ENCODE data around the gene RIMBP3C. TPM values are rescaled to one million over a fixed set of nuclear protein-coding genes. Genes with fewer than 3 reads are reported as not detected.
"Not testable (repeated sequence)": the region's sequence is repeated elsewhere in the genome, so short reads cannot be mapped to it uniquely, and the experiment has no call there.

RIMBP3C gene
- total and polyA plus RNA-seq, 4 experiments from 2014 or later = 0.49 to 4.9 (median 4.5) TPM; not detected in 1

DNA sequence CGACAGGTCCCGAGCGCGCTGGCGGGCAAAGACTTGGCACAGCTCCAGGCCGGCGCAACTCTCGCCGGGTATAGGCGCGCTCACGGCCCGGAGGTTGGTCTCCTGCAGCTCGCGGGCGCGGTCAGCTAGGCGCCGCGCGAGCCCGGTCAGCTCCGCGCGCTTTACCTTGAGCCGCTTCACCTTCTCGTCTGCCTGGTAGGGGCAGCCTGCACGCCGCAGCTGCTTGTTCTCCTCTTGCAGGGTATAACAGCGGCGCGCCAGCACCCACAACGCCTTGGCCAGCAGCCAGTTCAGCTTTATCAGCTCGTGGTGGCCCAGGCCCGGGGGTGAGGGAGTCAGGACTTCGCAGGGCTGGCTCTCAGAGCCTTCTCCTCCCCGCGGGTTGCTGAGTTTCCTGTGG is 1.7 kb downstream of the RIMBP3C start:
- H3K4me3 ChIP-seq (ENCODE audit: low read length in 2 of 2); H3K27ac ChIP-seq (ENCODE audit: low read depth, low read length); H3K9me3 Mint-ChIP-seq; H3K36me3 Mint-ChIP-seq; DNase-seq; H3K27me3 ChIP-seq (ENCODE audit: insufficient read depth, low read length); H3K36me3 ChIP-seq (ENCODE audit: insufficient read depth, low read length); H3K9me3 ChIP-seq (ENCODE audit: control insufficient read depth in 1 of 2, low read length in 2 of 2); H3K4me1 Mint-ChIP-seq; H3K4me3 Mint-ChIP-seq; H3K27me3 Mint-ChIP-seq; CTCF ChIA-PET (ENCODE audit: partially characterized antibody); POLR2A ChIA-PET (ENCODE audit: partially characterized antibody); H3K27ac Mint-ChIP-seq; intact Hi-C loops (cut with micrococcal nuclease); H3K4me1 ChIP-seq (ENCODE audit: insufficient read depth, low read length): not testable (repeated sequence)

DNA sequence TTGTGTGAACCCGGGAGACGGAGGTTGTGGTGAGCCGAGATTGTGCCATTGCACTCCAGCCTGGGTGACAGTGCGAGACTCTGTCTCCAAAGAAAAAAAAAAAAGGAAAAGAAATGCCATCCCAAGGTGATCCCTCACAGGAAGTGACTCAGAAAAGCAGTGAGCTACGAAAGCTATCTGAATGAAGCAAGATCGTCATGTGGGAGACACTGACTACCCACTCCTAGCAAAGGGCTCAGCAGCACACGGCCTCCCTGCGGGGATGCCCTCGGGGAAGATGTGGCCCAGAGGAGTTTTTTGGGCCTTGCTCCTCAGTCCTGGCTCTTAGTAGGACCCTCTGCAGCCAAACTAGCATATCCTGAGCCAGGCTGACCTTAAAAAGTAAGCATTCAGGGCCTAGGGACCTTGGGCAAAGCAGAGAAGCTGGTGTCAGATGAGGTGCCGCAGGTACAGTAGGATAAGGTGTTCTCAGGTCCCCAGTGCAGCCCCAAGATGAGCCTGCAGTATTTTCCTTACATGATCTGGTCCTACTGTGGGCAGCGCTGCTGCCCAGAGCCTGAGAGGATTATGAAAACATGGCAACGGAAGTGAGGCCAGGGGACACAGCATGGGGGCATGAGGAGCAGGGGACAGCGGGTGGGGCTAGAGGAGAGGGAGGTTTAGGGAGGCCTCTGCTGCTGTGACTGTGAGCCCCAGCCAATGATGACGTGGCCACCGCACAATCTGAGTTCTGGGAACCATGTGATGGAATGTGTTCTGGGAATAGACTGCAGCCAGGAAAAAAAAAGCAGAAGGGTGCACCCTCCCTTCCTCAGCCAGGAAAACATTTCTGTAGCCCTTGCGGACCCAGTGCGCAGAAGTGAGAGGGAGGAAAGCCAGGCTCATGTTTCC is 6.6 kb downstream of the RIMBP3C start:
- CTCF ChIA-PET (ENCODE audit: partially characterized antibody); H3K9me3 ChIP-seq (ENCODE audit: control insufficient read depth in 1 of 2, low read length in 2 of 2); H3K27ac Mint-ChIP-seq; H3K27me3 ChIP-seq (ENCODE audit: insufficient read depth, low read length); H3K4me3 ChIP-seq (ENCODE audit: low read length in 2 of 2); H3K4me1 ChIP-seq (ENCODE audit: insufficient read depth, low read length); H3K36me3 ChIP-seq (ENCODE audit: insufficient read depth, low read length); H3K4me1 Mint-ChIP-seq; H3K4me3 Mint-ChIP-seq; H3K9me3 Mint-ChIP-seq; DNase-seq; intact Hi-C loops (cut with micrococcal nuclease); H3K27ac ChIP-seq (ENCODE audit: low read depth, low read length); POLR2A ChIA-PET (ENCODE audit: partially characterized antibody); H3K36me3 Mint-ChIP-seq; H3K27me3 Mint-ChIP-seq: not testable (repeated sequence)

DNA sequence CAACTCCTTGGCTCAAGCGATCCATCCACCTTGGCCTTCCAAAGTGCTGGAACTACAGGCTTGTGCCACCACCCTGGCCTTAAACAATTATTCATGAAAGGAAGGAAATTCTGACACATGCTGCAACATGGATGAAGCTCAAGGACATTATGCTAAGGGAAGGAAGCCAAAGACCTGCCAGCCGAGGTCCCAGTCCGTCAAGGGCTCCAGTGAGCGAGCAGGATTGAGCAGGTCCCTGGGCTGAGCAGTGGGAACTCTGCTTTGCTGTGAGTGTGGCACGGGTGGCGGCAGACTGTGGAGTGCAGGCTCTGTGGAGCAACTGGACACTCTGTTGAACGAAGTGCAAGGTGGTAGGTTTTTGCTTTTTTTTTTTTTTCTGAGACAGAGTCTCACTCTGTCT is 11.4 kb downstream of the RIMBP3C start:
- intact Hi-C loops (cut with micrococcal nuclease); H3K36me3 Mint-ChIP-seq; DNase-seq; H3K4me3 Mint-ChIP-seq; H3K27me3 Mint-ChIP-seq; CTCF ChIA-PET (ENCODE audit: partially characterized antibody); H3K9me3 ChIP-seq (ENCODE audit: control insufficient read depth in 1 of 2, low read length in 2 of 2); H3K9me3 Mint-ChIP-seq; H3K36me3 ChIP-seq (ENCODE audit: insufficient read depth, low read length); H3K27me3 ChIP-seq (ENCODE audit: insufficient read depth, low read length); H3K27ac ChIP-seq (ENCODE audit: low read depth, low read length); H3K4me1 Mint-ChIP-seq; POLR2A ChIA-PET (ENCODE audit: partially characterized antibody); H3K4me3 ChIP-seq (ENCODE audit: low read length in 2 of 2); H3K27ac Mint-ChIP-seq; H3K4me1 ChIP-seq (ENCODE audit: insufficient read depth, low read length): not testable (repeated sequence)

DNA sequence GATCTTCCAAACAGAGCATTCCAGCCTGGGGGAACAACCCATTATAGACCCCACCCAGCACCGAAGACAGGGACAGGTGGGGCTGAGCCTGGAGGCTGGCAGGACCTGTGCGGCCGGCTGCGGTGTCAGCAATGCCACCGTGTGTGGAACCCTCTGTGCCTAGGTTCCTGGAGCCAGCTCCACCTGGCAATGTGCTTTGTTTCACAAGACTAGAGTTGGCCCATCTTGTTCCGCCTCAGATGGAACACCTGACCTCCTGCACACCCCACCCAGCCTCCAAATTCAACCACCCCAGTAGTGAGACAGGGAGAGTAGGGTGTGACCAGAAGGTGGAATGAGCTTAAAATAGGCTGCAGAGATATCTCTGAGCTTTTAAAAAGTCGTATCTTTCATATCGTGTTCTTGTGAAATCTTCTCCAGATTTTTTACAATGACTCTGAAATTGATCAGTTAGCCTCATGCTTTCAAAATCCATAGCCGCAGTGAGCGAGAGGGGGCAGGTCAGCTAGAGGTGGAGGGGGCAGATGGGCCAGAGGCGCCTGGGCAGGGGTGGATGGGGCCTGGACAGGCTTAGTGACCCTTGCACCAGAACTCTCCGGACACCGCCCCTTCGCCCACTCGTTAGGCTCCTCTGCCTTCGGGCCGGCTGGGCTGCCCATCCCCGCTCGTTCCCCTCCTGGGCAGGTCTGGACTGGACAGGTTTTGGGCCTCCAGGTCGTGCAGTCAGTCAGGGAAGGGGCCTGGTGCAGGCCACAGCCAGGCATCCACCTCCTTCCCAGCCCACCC is 18.2 kb downstream of the RIMBP3C start:
- H3K27me3 ChIP-seq (ENCODE audit: insufficient read depth, low read length); H3K9me3 ChIP-seq (ENCODE audit: control insufficient read depth in 1 of 2, low read length in 2 of 2); H3K4me1 ChIP-seq (ENCODE audit: insufficient read depth, low read length); H3K9me3 Mint-ChIP-seq; H3K36me3 ChIP-seq (ENCODE audit: insufficient read depth, low read length); CTCF ChIA-PET (ENCODE audit: partially characterized antibody); H3K27ac ChIP-seq (ENCODE audit: low read depth, low read length); H3K4me3 Mint-ChIP-seq; H3K27ac Mint-ChIP-seq; POLR2A ChIA-PET (ENCODE audit: partially characterized antibody); intact Hi-C loops (cut with micrococcal nuclease); H3K27me3 Mint-ChIP-seq; H3K4me3 ChIP-seq (ENCODE audit: low read length in 2 of 2); H3K4me1 Mint-ChIP-seq; DNase-seq; H3K36me3 Mint-ChIP-seq: not testable (repeated sequence)

DNA sequence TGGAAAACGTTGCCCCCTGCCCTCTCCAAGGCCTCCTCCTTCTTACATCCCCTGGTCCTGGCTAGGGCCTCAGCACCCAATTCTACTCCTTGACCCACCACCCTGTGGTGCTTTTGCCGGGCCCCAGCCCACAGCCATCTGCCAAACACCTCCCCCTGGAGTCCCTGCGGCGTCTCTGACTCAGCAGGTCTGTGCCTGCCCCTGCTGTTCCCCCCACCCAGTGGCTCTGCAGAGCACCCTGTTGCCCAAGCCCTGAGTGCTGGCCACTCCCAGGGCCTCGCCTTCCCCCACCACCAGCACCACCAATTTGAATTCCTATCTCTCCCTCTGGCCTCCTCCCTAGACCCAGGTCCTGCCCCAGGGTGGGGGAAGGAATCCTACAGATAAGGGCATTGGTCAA is 19.7 kb downstream of the RIMBP3C start:
- DNase-seq; H3K4me1 Mint-ChIP-seq; H3K4me3 ChIP-seq (ENCODE audit: low read length in 2 of 2); H3K9me3 Mint-ChIP-seq; H3K27ac ChIP-seq (ENCODE audit: low read depth, low read length); H3K9me3 ChIP-seq (ENCODE audit: control insufficient read depth in 1 of 2, low read length in 2 of 2); H3K4me1 ChIP-seq (ENCODE audit: insufficient read depth, low read length); H3K36me3 ChIP-seq (ENCODE audit: insufficient read depth, low read length); POLR2A ChIA-PET (ENCODE audit: partially characterized antibody); H3K27me3 ChIP-seq (ENCODE audit: insufficient read depth, low read length); H3K4me3 Mint-ChIP-seq; H3K27me3 Mint-ChIP-seq; CTCF ChIA-PET (ENCODE audit: partially characterized antibody); H3K36me3 Mint-ChIP-seq; intact Hi-C loops (cut with micrococcal nuclease); H3K27ac Mint-ChIP-seq: not testable (repeated sequence)

DNA sequence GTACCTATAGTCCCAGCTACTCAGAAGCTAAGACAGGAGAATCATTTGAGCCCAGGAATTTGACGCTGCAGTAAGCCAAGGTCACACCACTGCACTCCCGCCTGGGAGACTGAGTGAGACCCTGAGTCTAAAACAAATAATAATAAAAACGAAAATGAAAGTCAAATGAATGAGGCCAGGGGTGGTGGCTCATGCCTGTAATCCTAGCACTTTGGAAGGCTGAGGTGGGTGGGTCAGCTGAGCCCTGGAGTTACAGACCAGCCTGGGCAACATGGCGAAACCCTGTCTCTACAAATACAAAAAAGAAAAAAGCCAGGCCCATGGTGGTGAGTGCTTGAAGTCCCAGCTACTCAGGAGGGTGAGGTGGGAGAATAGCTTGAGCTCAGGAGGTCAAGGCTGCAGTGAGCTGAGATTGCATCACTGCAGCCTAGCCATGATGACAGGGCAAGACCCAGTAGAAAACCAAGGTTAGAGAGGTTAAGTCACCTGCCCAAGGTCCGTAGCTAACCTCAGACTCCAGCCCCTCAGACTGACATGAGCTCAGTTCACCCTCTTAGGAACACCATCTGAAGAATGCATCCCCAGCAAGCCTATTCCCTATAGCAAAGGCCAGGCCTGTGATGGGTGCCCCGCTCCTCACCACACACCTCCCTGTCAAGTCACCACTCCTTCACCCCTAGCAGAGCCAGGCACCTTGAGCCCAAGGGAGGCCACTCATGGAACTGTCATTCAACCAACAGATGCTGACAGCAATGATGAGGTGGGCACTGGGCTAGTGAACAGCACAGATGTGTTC is 24.4 kb downstream of the RIMBP3C start:
- H3K4me1 ChIP-seq (ENCODE audit: insufficient read depth, low read length); CTCF ChIA-PET (ENCODE audit: partially characterized antibody); H3K27me3 ChIP-seq (ENCODE audit: insufficient read depth, low read length); H3K4me3 ChIP-seq (ENCODE audit: low read length in 2 of 2); POLR2A ChIA-PET (ENCODE audit: partially characterized antibody); H3K27ac ChIP-seq (ENCODE audit: low read depth, low read length); intact Hi-C loops (cut with micrococcal nuclease); H3K36me3 ChIP-seq (ENCODE audit: insufficient read depth, low read length); H3K4me1 Mint-ChIP-seq; H3K4me3 Mint-ChIP-seq; H3K9me3 Mint-ChIP-seq; DNase-seq; H3K36me3 Mint-ChIP-seq; H3K9me3 ChIP-seq (ENCODE audit: control insufficient read depth in 1 of 2, low read length in 2 of 2); H3K27ac Mint-ChIP-seq; H3K27me3 Mint-ChIP-seq: not testable (repeated sequence)

DNA sequence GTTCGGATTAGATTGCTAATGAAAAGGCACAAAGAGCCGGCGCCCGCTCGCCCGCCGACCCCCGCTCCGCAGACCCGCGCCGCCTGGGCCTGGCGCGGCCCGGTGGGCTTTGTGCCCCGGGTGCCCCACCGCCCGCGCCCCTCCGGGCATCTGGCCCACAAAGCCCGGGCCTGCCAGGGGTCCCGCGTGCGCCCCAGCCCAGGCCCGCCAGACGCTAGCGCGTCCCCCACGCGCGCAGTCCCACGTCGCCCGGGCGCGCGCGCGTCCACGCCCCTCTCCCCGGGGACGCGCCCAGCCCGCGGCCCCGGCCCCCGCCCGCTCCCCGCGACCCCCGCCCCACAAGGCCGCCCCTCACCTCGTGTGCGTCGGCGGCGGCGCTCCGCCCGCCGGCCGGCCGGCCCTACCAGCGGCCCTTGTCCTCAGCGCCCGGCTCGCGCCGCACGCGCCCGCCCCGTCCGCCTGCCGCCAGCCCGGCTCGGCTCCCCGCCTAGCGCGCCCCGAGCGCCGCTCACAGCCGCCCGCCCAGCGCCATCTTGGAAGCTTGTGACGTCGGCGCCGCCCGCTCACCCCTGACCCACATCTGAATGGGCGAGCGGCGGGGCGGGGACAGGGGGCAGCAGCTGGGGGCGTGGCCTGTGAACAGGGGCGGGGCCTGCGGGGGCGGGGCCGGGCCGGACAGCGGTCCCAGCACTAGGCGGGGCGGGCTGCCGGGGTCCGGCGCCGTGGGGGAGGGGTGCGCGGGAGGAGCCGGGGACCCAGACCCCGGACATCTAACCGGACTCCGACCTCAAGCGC is 34.1 kb downstream of the RIMBP3C start:
- H3K4me3 ChIP-seq (ENCODE audit: low read length in 2 of 2); H3K36me3 ChIP-seq (ENCODE audit: insufficient read depth, low read length); H3K36me3 Mint-ChIP-seq; POLR2A ChIA-PET (ENCODE audit: partially characterized antibody); H3K27ac Mint-ChIP-seq; H3K27ac ChIP-seq (ENCODE audit: low read depth, low read length); H3K4me1 Mint-ChIP-seq; H3K9me3 ChIP-seq (ENCODE audit: control insufficient read depth in 1 of 2, low read length in 2 of 2); H3K4me1 ChIP-seq (ENCODE audit: insufficient read depth, low read length); H3K4me3 Mint-ChIP-seq; H3K9me3 Mint-ChIP-seq; intact Hi-C loops (cut with micrococcal nuclease); DNase-seq; H3K27me3 ChIP-seq (ENCODE audit: insufficient read depth, low read length); H3K27me3 Mint-ChIP-seq; CTCF ChIA-PET (ENCODE audit: partially characterized antibody): not testable (repeated sequence)
